ENCODE measurements around the gene DRAXIN.
A peak's percentile ranks its signal among the peaks of the same experiment; 100 is the strongest.

Gene DRAXIN

GRCh38 chr1:11674488-11674887 is 17.0 kb upstream of the DRAXIN start:
- TF ChIP-seq, protein P1, sequence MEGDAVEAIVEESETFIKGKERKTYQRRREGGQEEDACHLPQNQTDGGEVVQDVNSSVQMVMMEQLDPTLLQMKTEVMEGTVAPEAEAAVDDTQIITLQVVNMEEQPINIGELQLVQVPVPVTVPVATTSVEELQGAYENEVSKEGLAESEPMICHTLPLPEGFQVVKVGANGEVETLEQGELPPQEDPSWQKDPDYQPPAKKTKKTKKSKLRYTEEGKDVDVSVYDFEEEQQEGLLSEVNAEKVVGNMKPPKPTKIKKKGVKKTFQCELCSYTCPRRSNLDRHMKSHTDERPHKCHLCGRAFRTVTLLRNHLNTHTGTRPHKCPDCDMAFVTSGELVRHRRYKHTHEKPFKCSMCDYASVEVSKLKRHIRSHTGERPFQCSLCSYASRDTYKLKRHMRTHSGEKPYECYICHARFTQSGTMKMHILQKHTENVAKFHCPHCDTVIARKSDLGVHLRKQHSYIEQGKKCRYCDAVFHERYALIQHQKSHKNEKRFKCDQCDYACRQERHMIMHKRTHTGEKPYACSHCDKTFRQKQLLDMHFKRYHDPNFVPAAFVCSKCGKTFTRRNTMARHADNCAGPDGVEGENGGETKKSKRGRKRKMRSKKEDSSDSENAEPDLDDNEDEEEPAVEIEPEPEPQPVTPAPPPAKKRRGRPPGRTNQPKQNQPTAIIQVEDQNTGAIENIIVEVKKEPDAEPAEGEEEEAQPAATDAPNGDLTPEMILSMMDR (IDR thresholded peaks at IDR 0.05) = no peak
- no peak for DNase-seq
- H3K27me3 ChIP-seq = no peaks in the 10 kb centered on the region
- intact Hi-C loops (cut with DNase I; ENCODE audit: low total_unique reads) = no loop called here
- peaks cover 0 to 3% (median under 1%) of the 10 kb centered on the region in 4 donors for H3K4me1 ChIP-seq
- no peaks in the 10 kb centered on the region for H3K9me3 ChIP-seq
- no peak overlapping the region for H3K27ac ChIP-seq
- H3K36me3 ChIP-seq = peaks cover 21 to 74% (median 61%) of the 10 kb centered on the region in 3 donors
- H3K4me3 ChIP-seq = no peak overlapping the region

DNA sequence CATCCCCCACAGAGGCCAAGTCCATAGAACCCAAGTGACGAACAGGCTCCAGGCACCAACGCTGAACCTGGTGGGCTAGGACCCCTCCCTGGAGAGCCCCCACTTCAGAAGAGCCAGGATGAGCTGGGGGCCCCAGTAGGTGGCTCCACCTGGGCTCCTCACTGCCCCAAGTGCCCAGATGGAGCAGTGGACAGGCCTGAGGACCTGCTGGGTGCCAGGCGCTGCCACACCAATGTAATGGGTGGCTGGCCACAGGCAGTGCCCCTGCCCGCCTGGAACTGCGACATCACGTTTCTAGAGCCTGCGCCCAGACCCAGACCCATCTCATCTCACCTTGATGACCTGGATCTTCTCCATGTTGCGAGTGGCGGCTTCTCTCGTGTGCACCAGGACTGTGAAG is 16.2 kb upstream of the DRAXIN start:
- Histone ChIP-seq H3K27me3 (no peaks in the 10 kb centered on the region), H3K27ac (no peak overlapping the region), H3K36me3 (peaks cover 21 to 70% (median 61%) of the 10 kb centered on the region in 3 donors), H3K4me3 (no peak overlapping the region), H3K9me3 (no peaks in the 10 kb centered on the region), H3K4me1 (peaks cover 0 to 10% (median 7%) of the 10 kb centered on the region in 4 donors)
- TF ChIP-seq, protein P1 (IDR thresholded peaks at IDR 0.05) = no peak
- DNase-seq = no peak
- intact Hi-C loops (cut with DNase I; ENCODE audit: low total_unique reads) = no loop called here

GRCh38 chr1:11676386-11677103 is 15.0 kb upstream of the DRAXIN start:
- TF ChIP-seq, protein P1 (IDR thresholded peaks at IDR 0.05) = no peak
- Histone ChIP-seq H3K9me3 (no peaks in the 10 kb centered on the region), H3K27ac (no peak overlapping the region), H3K27me3 (no peaks in the 10 kb centered on the region), H3K4me1 (peaks cover 0 to 14% (median 10%) of the 10 kb centered on the region in 4 donors), H3K36me3 (peaks cover 21 to 60% (median 55%) of the 10 kb centered on the region in 3 donors), H3K4me3 (no peak overlapping the region)
- intact Hi-C loops (cut with DNase I; ENCODE audit: low total_unique reads) = no loop called here
- DNase-seq = no peak

- peaks cover 0 to 20% (median 14%) of the 10 kb centered on the region in 4 donors for H3K4me1 ChIP-seq
- no peaks in the 10 kb centered on the region for H3K27me3 ChIP-seq
- H3K4me3 ChIP-seq = no peak overlapping the region
- peaks cover 13 to 42% (median 38%) of the 10 kb centered on the region in 3 donors for H3K36me3 ChIP-seq
- no peak for DNase-seq
- no peaks in the 10 kb centered on the region for H3K9me3 ChIP-seq
- intact Hi-C loops (cut with DNase I; ENCODE audit: low total_unique reads) = no loop called here
- no peak overlapping the region for H3K27ac ChIP-seq
- TF ChIP-seq, protein P1 (IDR thresholded peaks at IDR 0.05) = no peak
These were observed 13.1 kb upstream of the DRAXIN start for GRCh38 chr1:11678442-11678841.

- peaks cover 0 to 21% (median 20%) of the 10 kb centered on the region in 3 donors for H3K36me3 ChIP-seq
- H3K4me3 ChIP-seq = peak overlapping the region; percentile 69 to 73
- peaks cover 0 to 20% (median 14%) of the 10 kb centered on the region in 4 donors for H3K4me1 ChIP-seq
- DNase-seq = no peak
- peaks cover 0 to 10% of the 10 kb centered on the region in 2 donors for H3K27me3 ChIP-seq
- TF ChIP-seq, protein P1 (IDR thresholded peaks at IDR 0.05) = no peak
- intact Hi-C loops (cut with DNase I; ENCODE audit: low total_unique reads) = no loop called here
- H3K27ac ChIP-seq = peak overlapping the region; percentile 72 to 79
- H3K9me3 ChIP-seq = no peaks in the 10 kb centered on the region
These were observed 11.0 kb upstream of the DRAXIN start for GRCh38 chr1:11680270-11681070.
